Mucosa of descending colon (tissue), 3 donors: ENCODE results near the gene CPPED1. TPM values are rescaled to one million over a fixed set of nuclear protein-coding genes. Genes with fewer than 3 reads are reported as not detected.

Source experiments
- ATAC-seq: fragments of 200-7000 bp; cut with Tn5 transposase; one replicate; pipeline ENCODE4 v1.9.1; 2020; ENCODE audit warnings: mild to moderate bottlenecking, moderate library complexity
- DNase-seq, 3 donors: peaks; one replicate each; pipeline ENCODE4 v3.0.0-alpha.2; 2020
- H3K36me3 ChIP-seq: fragments of 200-600 bp; one replicate; pipeline ENCODE4 v1.8.0; 2021; ENCODE audit warnings: low read depth, mild to moderate bottlenecking
- H3K4me1 ChIP-seq: fragments of 200-600 bp; one replicate; pipeline ENCODE4 v1.8.0; 2021; ENCODE audit warnings: low read depth, mild to moderate bottlenecking
- H3K4me3 ChIP-seq: fragments of 200-600 bp; one replicate; pipeline ENCODE4 v1.8.0; 2021; ENCODE audit warnings: mild to moderate bottlenecking
- H3K9me3 ChIP-seq: fragments of 200-600 bp; one replicate; pipeline ENCODE4 v1.8.0; 2021; ENCODE audit warnings: mild to moderate bottlenecking
- CTCF ChIP-seq: fragments of 200-600 bp; IDR thresholded peaks from one replicate; pipeline ENCODE4 v1.8.0; 2022; ENCODE audit warnings: antibody characterized with exemption, mild to moderate bottlenecking
- intact Hi-C, 2 donors: fragments of 100-400 bp; cut with DNase I in 1 of 2; cut with micrococcal nuclease in 1 of 2; formaldehyde crosslinking; loops; one replicate each; pipeline versions ENCODE4 v1.11.0 to v1.11.1; 2022; cut with DNase I, micrococcal nuclease
- total RNA-seq, 3 donors: library from RNA; stranded (reverse); fragmentation: NEBNext Ultra II Directional in 2 of 3; extraction: Animal tissue kit (Norgen Biotek cat#: 25700) in 2 of 3; gene quantifications; one replicate each; pipeline versions ENCODE4 v1.2.1 to v1.2.4, GENCODE V29; 2021 to 2023
- donor health status: DM: no; HTN: no; CAD: no; lungs with moderate emphysema.
- donor health status: DM: no; HTN: no; CAD: no.
- donor health status: DM: no; HTN: yes; CAD: no.

CPPED1 gene
- total RNA-seq, 3 donors from 2014 or later: 18.9 to 25.0 (median 23.4) TPM

DNA sequence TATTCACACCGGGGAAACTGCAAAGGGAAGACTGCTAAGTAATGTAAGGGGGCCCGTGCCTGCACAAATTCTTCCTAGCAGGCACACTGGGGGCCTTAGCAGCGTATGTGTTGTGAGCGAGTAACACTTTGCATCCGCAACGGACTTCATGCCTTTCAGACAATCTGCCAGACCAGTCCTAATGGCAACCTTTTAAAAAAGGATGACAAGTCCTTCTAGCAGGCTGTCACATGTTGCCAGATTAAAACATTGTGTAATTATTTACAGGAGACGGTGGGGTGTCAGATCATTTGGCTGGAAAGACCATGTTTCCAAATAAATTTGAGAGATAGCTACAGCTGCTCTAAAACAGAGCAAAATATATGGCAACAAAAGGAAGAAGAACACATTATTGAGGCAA lies 46.1 kb downstream of the CPPED1 start:
- H3K36me3 ChIP-seq: no peaks in the 10 kb centered on the region
- H3K4me1 ChIP-seq: no peaks in the 10 kb centered on the region
- no peak for DNase-seq
- H3K9me3 ChIP-seq: no peaks in the 10 kb centered on the region
- intact Hi-C loops: no loop called here
- ATAC-seq: no peak
- H3K4me3 ChIP-seq: no peak overlapping the region
- TF ChIP-seq CTCF: no peak

DNA sequence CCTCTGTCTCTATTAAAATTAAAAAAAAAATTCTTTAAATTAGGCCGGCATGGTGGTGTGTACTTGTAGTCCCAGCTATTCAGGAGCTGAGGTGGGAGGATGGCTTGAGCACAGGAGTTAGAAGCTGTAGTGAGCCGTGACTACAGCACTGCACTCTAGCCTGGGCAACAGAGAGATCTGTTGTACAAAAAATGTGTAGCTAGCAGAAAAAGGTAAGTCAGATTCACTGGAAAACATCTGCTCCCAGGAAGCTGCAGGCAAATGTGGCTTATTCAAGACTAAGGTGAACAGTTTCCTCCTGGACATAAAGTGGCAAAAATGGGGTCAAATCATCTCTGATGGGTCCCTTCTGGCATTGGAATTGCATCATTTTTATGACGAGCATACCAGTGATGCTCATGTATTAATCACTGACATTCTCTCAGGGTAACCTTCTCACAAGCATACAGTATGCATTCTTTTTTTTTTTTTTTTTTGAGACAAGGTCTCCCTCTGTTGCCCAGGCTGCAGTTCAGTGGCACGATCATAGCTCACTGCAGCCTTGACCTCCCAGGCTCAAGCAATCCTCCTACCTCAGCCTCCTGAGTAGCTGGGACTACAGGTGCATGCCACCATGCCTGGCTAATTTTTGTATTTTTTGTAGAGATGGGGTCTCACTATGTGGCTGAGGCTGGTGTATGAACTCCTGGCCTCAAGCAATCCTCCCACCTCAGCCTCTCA lies 48.7 kb downstream of the CPPED1 start:
- no peaks in the 10 kb centered on the region for H3K36me3 ChIP-seq
- no peaks in the 10 kb centered on the region for H3K4me1 ChIP-seq
- ATAC-seq (no peak), DNase-seq (no peak)
- intact Hi-C loops: no loop called here
- no peak overlapping the region for H3K4me3 ChIP-seq
- no peaks in the 10 kb centered on the region for H3K9me3 ChIP-seq
- TF ChIP-seq CTCF: no peak

- H3K4me3 ChIP-seq: no peak overlapping the region
- DNase-seq: no peak
- no peaks in the 10 kb centered on the region for H3K9me3 ChIP-seq
- H3K4me1 ChIP-seq: no peaks in the 10 kb centered on the region
- no peak for TF ChIP-seq CTCF
- no peaks in the 10 kb centered on the region for H3K36me3 ChIP-seq
- intact Hi-C loops: no loop called here
- no peak for ATAC-seq
Observed at GRCh38 chr16:12753203-12754023, 50.3 kb downstream of the CPPED1 start.

DNA sequence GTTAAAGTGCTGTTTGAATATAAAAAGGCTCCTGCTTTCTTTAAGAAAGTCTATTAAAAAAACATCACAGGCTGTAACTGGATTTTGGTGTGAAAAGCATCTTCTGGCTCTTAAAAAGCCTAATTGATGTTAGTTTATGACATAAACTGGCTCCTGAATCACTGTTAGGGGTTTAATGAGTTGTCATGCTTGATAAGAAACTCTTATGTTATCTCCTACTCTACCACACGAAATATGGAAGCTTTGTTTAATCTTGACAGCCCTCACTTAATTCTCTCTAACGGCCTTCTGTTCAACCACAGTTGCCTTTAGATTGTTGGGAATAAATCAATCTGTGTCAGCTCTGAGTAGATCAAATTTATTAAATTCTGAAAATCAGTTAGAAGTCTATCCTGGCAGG lies 51.5 kb downstream of the CPPED1 start:
- ATAC-seq (no peak), DNase-seq (no peak)
- Histone ChIP-seq H3K4me3 (no peak overlapping the region), H3K36me3 (no peaks in the 10 kb centered on the region), H3K9me3 (no peaks in the 10 kb centered on the region), H3K4me1 (no peaks in the 10 kb centered on the region)
- no peak for TF ChIP-seq CTCF
- intact Hi-C loops: no loop called here

DNA sequence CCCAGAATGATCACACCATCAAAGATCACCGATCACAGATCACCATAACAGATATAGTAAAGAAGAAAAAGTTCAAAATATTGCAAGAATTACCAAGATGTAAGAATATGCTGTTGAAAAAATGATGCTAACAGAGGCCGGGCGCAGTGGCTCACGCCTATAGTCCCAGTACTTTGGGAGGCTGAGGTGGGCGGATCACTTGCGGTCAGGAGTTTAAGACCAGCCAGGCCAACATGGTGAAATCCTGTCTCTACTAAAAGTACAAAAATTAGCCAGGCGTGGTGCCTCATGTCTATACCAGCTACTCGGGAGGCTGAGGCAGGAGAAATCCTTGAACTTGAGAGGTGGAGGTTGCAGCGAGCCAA lies 53.2 kb downstream of the CPPED1 start:
- intact Hi-C loops: no loop called here
- no peak for ATAC-seq
- no peak overlapping the region for H3K4me3 ChIP-seq
- no peak for TF ChIP-seq CTCF
- DNase-seq: no peak
- H3K4me1 ChIP-seq: no peaks in the 10 kb centered on the region
- H3K36me3 ChIP-seq: no peaks in the 10 kb centered on the region
- H3K9me3 ChIP-seq: no peaks in the 10 kb centered on the region
